ENCODE data around the gene NGEF.
"Not testable (repeated sequence)": the region's sequence is repeated elsewhere in the genome, so short reads cannot be mapped to it uniquely, and the experiment has no call there.

NGEF gene

GRCh38 chr2:233020454-233020853 lies 7.4 kb upstream of the NGEF start:
- DNase-seq, result no peak

- DNase-seq, result not testable (repeated sequence)
These were observed 6.6 kb upstream of the NGEF start for GRCh38 chr2:233019610-233020009.

- no peak for DNase-seq
These were observed 4.9 kb upstream of the NGEF start for GRCh38 chr2:233017947-233018346.

- no peak for DNase-seq
These were observed 2.1 kb upstream of the NGEF start for GRCh38 chr2:233015019-233015645.

- no peak for DNase-seq
These were observed 594 bp upstream of the NGEF start for GRCh38 chr2:233013650-233014049.

GRCh38 chr2:233012301-233012971 lies 620 bp downstream of the NGEF start:
- no peak for DNase-seq

GRCh38 chr2:233011702-233012131 lies 1.3 kb downstream of the NGEF start:
- no peak for DNase-seq

GRCh38 chr2:233011268-233011650 lies 1.8 kb downstream of the NGEF start:
- no peak for DNase-seq

- DNase-seq, result no peak
These were observed 2.3 kb downstream of the NGEF start for GRCh38 chr2:233010569-233011267.

- DNase-seq, result no peak
These were observed 3.4 kb downstream of the NGEF start for GRCh38 chr2:233009661-233010060.

GRCh38 chr2:233007739-233008138 lies 5.3 kb downstream of the NGEF start:
- no peak for DNase-seq

GRCh38 chr2:233007270-233007669 lies 5.8 kb downstream of the NGEF start:
- no peak for DNase-seq

- DNase-seq, result no peak
These were observed 6.4 kb downstream of the NGEF start for GRCh38 chr2:233006648-233007047.

- DNase-seq, result no peak
These were observed 8.0 kb downstream of the NGEF start for GRCh38 chr2:233005096-233005495.

- no peak for DNase-seq
These were observed 9.1 kb downstream of the NGEF start for GRCh38 chr2:233003658-233004555.

- DNase-seq, result no peak
These were observed 10.0 kb downstream of the NGEF start for GRCh38 chr2:233002829-233003657.

GRCh38 chr2:233000886-233001750 lies 11.9 kb downstream of the NGEF start:
- DNase-seq, result no peak

- DNase-seq, result no peak
These were observed 13.7 kb downstream of the NGEF start for GRCh38 chr2:232999354-232999753.

- DNase-seq, result no peak
These were observed 14.4 kb downstream of the NGEF start for GRCh38 chr2:232998666-232998985.

GRCh38 chr2:232997749-232998665 lies 15.0 kb downstream of the NGEF start:
- DNase-seq, result no peak
